Measurements from ENCODE around the gene CHD6. TPM values are rescaled to one million over a fixed set of nuclear protein-coding genes. Genes with fewer than 3 reads are reported as not detected.

The CHD6 gene
- total and polyA plus RNA-seq, 2 experiments from 2014 or later, result 12.6 to 24.9 TPM

- Histone ChIP-seq H3K9ac (no peak overlapping the region), H3K36me3 (ENCODE audit: low read depth) (no peaks in the 10 kb centered on the region), H3K9me3 (ENCODE audit: low read depth) (no peaks in the 10 kb centered on the region), H3K27ac (no peak overlapping the region), H3K27me3 (replicated peaks; ENCODE audit: insufficient read depth) (no peaks in the 10 kb centered on the region), H3K4me3 (no peak overlapping the region), H3K4me1 (ENCODE audit: insufficient read depth) (no peaks in the 10 kb centered on the region), H3F3A (ENCODE audit: insufficient read depth) (no peaks in the 10 kb centered on the region), H3K9me2 (ENCODE audit: insufficient read depth) (no peaks in the 10 kb centered on the region), H2AFZ (no peak overlapping the region), H4K20me1 (ENCODE audit: insufficient read depth) (no peaks in the 10 kb centered on the region), H3K4me2 (ENCODE audit: unreplicated experiment) (no peak overlapping the region), H3K79me2 (ENCODE audit: insufficient read depth) (no peaks in the 10 kb centered on the region)
- DNase-seq, result no peak
- TF ChIP-seq EZH2 (IDR thresholded peaks at IDR 0.05; ENCODE audit: insufficient read depth, poor library complexity, severe bottlenecking), result no peak
- TF ChIP-seq EZH2phosphoT487 (IDR thresholded peaks at IDR 0.05; ENCODE audit: insufficient read depth, low read depth), result no peak
- in situ Hi-C loops (cut with MboI), result no loop called here
Measured at GRCh38 chr20:41353530-41353929, 264.6 kb downstream of the CHD6 start.

GRCh38 chr20:41352666-41353065, 265.5 kb downstream of the CHD6 start:
- H4K20me1 ChIP-seq (ENCODE audit: insufficient read depth), result no peaks in the 10 kb centered on the region
- H3K9ac ChIP-seq, result no peak overlapping the region
- H3K9me3 ChIP-seq (ENCODE audit: low read depth), result no peaks in the 10 kb centered on the region
- H3K4me3 ChIP-seq, result no peak overlapping the region
- WGBS, 2 experiments (ENCODE audit: low coverage in 1 of 2, low lambda C conversion rate in 2 of 2, missing lambda C conversion rate in 2 of 2), result 78 to 81% methylated on average over 5 of the region's 5 CpGs
- H2AFZ ChIP-seq, result no peak overlapping the region
- TF ChIP-seq EZH2 (IDR thresholded peaks at IDR 0.05; ENCODE audit: insufficient read depth, poor library complexity, severe bottlenecking) (no peak), EZH2phosphoT487 (IDR thresholded peaks at IDR 0.05; ENCODE audit: insufficient read depth, low read depth) (no peak)
- DNase-seq, result no peak
- H3K9me2 ChIP-seq (ENCODE audit: insufficient read depth), result no peaks in the 10 kb centered on the region
- no peak overlapping the region for H3K4me2 ChIP-seq (ENCODE audit: unreplicated experiment)
- H3K27ac ChIP-seq, result no peak overlapping the region
- in situ Hi-C loops (cut with MboI), result no loop called here
- no peaks in the 10 kb centered on the region for H3K27me3 ChIP-seq (replicated peaks; ENCODE audit: insufficient read depth)
- no peaks in the 10 kb centered on the region for H3F3A ChIP-seq (ENCODE audit: insufficient read depth)
- no peaks in the 10 kb centered on the region for H3K4me1 ChIP-seq (ENCODE audit: insufficient read depth)
- H3K36me3 ChIP-seq (ENCODE audit: low read depth), result no peaks in the 10 kb centered on the region
- no peaks in the 10 kb centered on the region for H3K79me2 ChIP-seq (ENCODE audit: insufficient read depth)

- Histone ChIP-seq H3K9me2 (ENCODE audit: insufficient read depth) (no peaks in the 10 kb centered on the region), H3K36me3 (ENCODE audit: low read depth) (no peaks in the 10 kb centered on the region), H3K9me3 (ENCODE audit: low read depth) (no peaks in the 10 kb centered on the region), H3K27ac (no peak overlapping the region), H3K79me2 (ENCODE audit: insufficient read depth) (no peaks in the 10 kb centered on the region), H3K4me2 (ENCODE audit: unreplicated experiment) (no peak overlapping the region), H2AFZ (no peak overlapping the region), H3K9ac (no peak overlapping the region), H3F3A (ENCODE audit: insufficient read depth) (no peaks in the 10 kb centered on the region), H3K4me3 (no peak overlapping the region), H3K27me3 (replicated peaks; ENCODE audit: insufficient read depth) (no peaks in the 10 kb centered on the region), H4K20me1 (ENCODE audit: insufficient read depth) (no peaks in the 10 kb centered on the region), H3K4me1 (ENCODE audit: insufficient read depth) (no peaks in the 10 kb centered on the region)
- in situ Hi-C loops (cut with MboI), result no loop called here
- TF ChIP-seq EZH2 (IDR thresholded peaks at IDR 0.05; ENCODE audit: insufficient read depth, poor library complexity, severe bottlenecking), result no peak
- no peak for TF ChIP-seq EZH2phosphoT487 (IDR thresholded peaks at IDR 0.05; ENCODE audit: insufficient read depth, low read depth)
- DNase-seq, result no peak
- WGBS, 2 experiments (ENCODE audit: low coverage in 1 of 2, low lambda C conversion rate in 2 of 2, missing lambda C conversion rate in 2 of 2), result 87 to 89% methylated on average over 4 of the region's 4 CpGs
Measured at GRCh38 chr20:41352106-41352505, 266.1 kb downstream of the CHD6 start.
